Activated naive CD8-positive, alpha-beta T cell treated with anti-CD3 and anti-CD28 coated beads, Interleukin-2, amount 50 U/mL, for 24 hours (primary cell): ENCODE measurements around the gene GRHL3.

Experiments
- ATAC-seq: fragments of 150-1000 bp; cut with Tn5 transposase; one replicate; pipeline ENCODE4 v1.10.0; 2021
- DNase-seq: peaks from one replicate; pipeline ENCODE4 v3.0.0; 2021
- H3K27ac Mint-ChIP-seq: one replicate; pipeline ENCODE4 v1.8.0; 2021; ENCODE audit warnings: mild to moderate bottlenecking, mixed read lengths
- H3K27me3 Mint-ChIP-seq: one replicate; pipeline ENCODE4 v1.8.0; 2021; ENCODE audit warnings: mixed read lengths
- H3K36me3 Mint-ChIP-seq: one replicate; pipeline ENCODE4 v1.8.0; 2021; ENCODE audit warnings: low read depth, mixed read lengths
- H3K4me1 Mint-ChIP-seq: one replicate; pipeline ENCODE4 v1.8.0; 2021; ENCODE audit warnings: mixed read lengths
- H3K4me3 Mint-ChIP-seq: one replicate; pipeline ENCODE4 v1.8.0; 2021; ENCODE audit warnings: mild to moderate bottlenecking, moderate library complexity, mixed read lengths
- H3K9me3 Mint-ChIP-seq: one replicate; pipeline ENCODE4 v1.8.0; 2021; ENCODE audit warnings: mixed read lengths

The GRHL3 gene

DNA sequence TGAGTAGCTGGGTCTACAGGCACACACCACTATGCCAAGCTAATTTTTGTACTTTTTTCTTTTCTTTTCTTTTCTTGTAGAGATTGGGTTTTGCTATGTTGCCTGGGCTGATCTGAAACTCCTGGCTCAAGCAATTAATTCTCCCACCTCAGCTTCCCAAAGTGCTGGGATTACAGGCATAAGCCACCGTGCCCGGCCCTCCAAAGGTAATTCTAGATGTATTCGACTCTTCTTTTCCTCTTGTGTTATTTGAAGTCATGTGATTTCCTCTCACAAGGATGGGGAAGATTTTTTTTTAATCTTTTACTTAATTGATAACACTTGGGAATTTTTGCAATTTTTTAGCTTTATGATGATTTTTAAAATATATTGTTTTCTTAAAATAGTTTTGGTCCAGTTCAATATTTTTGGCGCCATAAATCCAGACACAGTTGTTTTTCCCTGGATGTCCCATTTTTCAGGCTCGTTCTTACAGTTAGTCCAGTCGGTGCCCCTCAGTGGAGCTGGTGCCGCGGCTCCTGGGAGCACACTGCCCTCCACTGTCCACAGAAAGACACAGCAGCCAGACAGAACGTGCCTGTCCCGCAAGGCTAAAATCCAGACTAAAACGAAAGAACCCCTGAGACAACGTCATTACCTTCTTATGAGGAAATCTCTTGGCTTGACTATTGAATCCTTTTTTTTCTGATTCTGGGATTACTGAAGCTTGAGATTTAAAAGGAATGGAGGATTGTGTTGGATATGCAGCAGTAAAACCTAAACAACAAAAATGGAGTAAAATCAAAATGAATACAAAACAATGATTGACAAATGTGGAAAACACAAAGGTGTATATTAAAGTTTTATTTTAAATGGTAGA lies 72.0 kb downstream of the GRHL3 start:
- Mint-ChIP-seq H3K4me3 (peak overlapping the region; percentile 67), H3K27ac (peak overlapping the region; percentile 92), H3K27me3 (no peaks in the 10 kb centered on the region), H3K9me3 (no peaks in the 10 kb centered on the region), H3K4me1 (peaks cover 46% of the 10 kb centered on the region), H3K36me3 (peaks cover 6% of the 10 kb centered on the region)
- peak; percentile 59 for ATAC-seq
- DNase-seq: peak; percentile 71

- DNase-seq: peak; percentile 72
- peak; percentile 79 for ATAC-seq
- Mint-ChIP-seq H3K36me3 (peaks cover 6% of the 10 kb centered on the region), H3K9me3 (no peaks in the 10 kb centered on the region), H3K27me3 (no peaks in the 10 kb centered on the region), H3K4me1 (peaks cover 39% of the 10 kb centered on the region), H3K4me3 (peak overlapping the region; percentile 67), H3K27ac (peak overlapping the region; percentile 92)
Observed at GRCh38 chr1:24391882-24392603, 72.9 kb downstream of the GRHL3 start.

GRCh38 chr1:24392604-24392946 lies 73.4 kb downstream of the GRHL3 start:
- H3K36me3 Mint-ChIP-seq: peaks cover 6% of the 10 kb centered on the region
- DNase-seq (no peak), ATAC-seq (no peak)
- H3K4me3 Mint-ChIP-seq: peak overlapping the region; percentile 67
- H3K27me3 Mint-ChIP-seq: no peaks in the 10 kb centered on the region
- no peaks in the 10 kb centered on the region for H3K9me3 Mint-ChIP-seq
- peak overlapping the region; percentile 92 for H3K27ac Mint-ChIP-seq
- H3K4me1 Mint-ChIP-seq: peaks cover 39% of the 10 kb centered on the region

DNA sequence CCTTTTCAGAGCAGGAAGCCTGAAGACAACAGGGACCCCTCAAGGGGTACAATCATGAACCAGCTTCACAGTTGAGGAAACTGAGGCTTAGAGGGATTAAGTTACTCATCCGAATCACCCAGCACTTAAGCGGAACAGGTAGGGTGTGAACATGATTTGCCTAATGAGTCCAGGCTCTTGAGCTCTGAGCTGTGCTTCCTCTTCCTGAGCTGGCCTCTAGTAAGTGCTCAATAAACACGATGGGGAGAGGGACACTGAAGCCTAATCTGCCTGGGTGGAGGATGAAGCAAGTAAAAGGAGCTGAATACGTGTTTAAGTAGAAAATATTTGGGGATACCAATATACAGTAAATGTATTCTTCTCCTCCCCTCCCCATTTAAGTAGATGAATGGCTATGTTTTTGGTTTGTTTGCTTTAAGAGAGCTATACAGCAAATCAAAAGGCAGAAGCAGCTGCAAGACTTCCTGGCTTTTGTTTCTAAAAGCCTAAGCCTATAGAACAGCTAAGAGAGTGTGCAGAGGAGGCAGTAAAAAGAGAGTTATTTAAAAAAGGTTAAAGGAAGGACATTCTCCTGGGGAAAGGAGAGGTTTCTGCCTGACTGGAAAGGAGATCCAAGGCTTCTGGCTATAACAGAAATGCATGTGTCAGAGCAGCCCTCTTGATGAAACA lies 74.0 kb downstream of the GRHL3 start:
- no peaks in the 10 kb centered on the region for H3K27me3 Mint-ChIP-seq
- H3K36me3 Mint-ChIP-seq: peaks cover 6% of the 10 kb centered on the region
- H3K4me1 Mint-ChIP-seq: peaks cover 39% of the 10 kb centered on the region
- DNase-seq (no peak), ATAC-seq (no peak)
- no peak overlapping the region for H3K4me3 Mint-ChIP-seq
- H3K27ac Mint-ChIP-seq: peak overlapping the region; percentile 92
- no peaks in the 10 kb centered on the region for H3K9me3 Mint-ChIP-seq

DNA sequence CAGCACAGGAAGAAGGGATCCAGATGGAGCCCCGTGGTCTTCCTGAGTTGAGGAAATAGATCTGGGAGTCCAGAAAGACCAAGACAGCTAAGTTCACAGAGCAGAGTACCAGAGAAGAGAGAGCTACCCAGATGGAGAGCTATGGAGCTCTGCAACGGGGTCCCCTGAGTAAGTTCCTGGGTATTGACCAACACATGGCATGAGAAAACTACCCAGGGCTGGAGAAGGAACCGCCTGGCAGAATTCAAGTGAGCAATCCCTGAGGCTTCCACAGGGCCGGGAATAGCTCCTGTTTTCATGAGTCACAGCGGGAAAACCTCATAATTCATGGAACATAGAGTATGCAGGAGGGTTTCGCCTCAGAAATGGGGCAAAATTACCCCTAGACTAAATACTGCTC lies 74.7 kb downstream of the GRHL3 start:
- H3K27ac Mint-ChIP-seq: peak overlapping the region; percentile 1
- peaks cover 39% of the 10 kb centered on the region for H3K4me1 Mint-ChIP-seq
- H3K27me3 Mint-ChIP-seq: no peaks in the 10 kb centered on the region
- no peaks in the 10 kb centered on the region for H3K9me3 Mint-ChIP-seq
- no peak for ATAC-seq
- H3K36me3 Mint-ChIP-seq: peaks cover 6% of the 10 kb centered on the region
- no peak for DNase-seq
- no peak overlapping the region for H3K4me3 Mint-ChIP-seq

DNA sequence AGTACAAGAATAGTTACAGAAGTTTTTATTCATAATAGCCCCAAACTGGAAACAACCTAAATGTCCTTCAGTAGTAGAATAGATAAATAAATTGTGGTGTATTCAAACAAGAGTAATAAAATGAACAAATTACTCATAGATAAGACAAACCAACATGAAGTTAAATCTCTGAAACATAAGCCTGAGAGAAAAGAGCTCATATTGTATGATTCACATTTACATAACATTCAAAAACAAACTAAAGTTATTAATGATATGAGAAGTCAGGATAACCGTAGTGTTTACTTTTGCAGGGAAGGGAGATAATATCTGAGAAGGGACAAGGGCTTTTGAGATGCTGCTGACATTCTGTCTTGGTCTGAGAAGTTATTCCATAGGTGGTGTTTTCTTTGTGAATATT lies 80.9 kb downstream of the GRHL3 start:
- H3K36me3 Mint-ChIP-seq: no peaks in the 10 kb centered on the region
- ATAC-seq: no peak
- peaks cover 8% of the 10 kb centered on the region for H3K4me1 Mint-ChIP-seq
- no peaks in the 10 kb centered on the region for H3K9me3 Mint-ChIP-seq
- DNase-seq: no peak
- no peak overlapping the region for H3K4me3 Mint-ChIP-seq
- H3K27me3 Mint-ChIP-seq: no peaks in the 10 kb centered on the region
- H3K27ac Mint-ChIP-seq: no peak overlapping the region

- H3K27me3 Mint-ChIP-seq: no peaks in the 10 kb centered on the region
- DNase-seq (no peak), ATAC-seq (no peak)
- no peaks in the 10 kb centered on the region for H3K9me3 Mint-ChIP-seq
- peaks cover 6% of the 10 kb centered on the region for H3K36me3 Mint-ChIP-seq
- H3K4me1 Mint-ChIP-seq: peaks cover 8% of the 10 kb centered on the region
- no peak overlapping the region for H3K4me3 Mint-ChIP-seq
- H3K27ac Mint-ChIP-seq: no peak overlapping the region
Observed at GRCh38 chr1:24403806-24404205, 84.6 kb downstream of the GRHL3 start.
